GM19099 (cell line): ENCODE results near the gene USP10.

Experiments used
- POLR2A ChIP-seq: IDR thresholded peaks from 3 replicates; pipeline ENCODE4 v1.6.1; 2011; ENCODE audit warnings: low read depth; ENCODE audit not compliant: insufficient read length; ENCODE audit errors: extremely low read depth

Gene USP10

GRCh38 chr16:84820305-84820684, 120.5 kb downstream of the USP10 start:
- TF ChIP-seq POLR2A = no peak

- TF ChIP-seq POLR2A = no peak
These were observed 121.0 kb downstream of the USP10 start for GRCh38 chr16:84820771-84821170.

- no peak for TF ChIP-seq POLR2A
These were observed 121.4 kb downstream of the USP10 start for GRCh38 chr16:84821179-84821578.

- no peak for TF ChIP-seq POLR2A
These were observed 122.2 kb downstream of the USP10 start for GRCh38 chr16:84821728-84822689.

GRCh38 chr16:84822990-84823389, 123.2 kb downstream of the USP10 start:
- no peak for TF ChIP-seq POLR2A

GRCh38 chr16:84823484-84823883, 123.7 kb downstream of the USP10 start:
- TF ChIP-seq POLR2A = no peak

- TF ChIP-seq POLR2A = no peak
These were observed 124.1 kb downstream of the USP10 start for GRCh38 chr16:84823926-84824325.

GRCh38 chr16:84825896-84826557, 126.2 kb downstream of the USP10 start:
- TF ChIP-seq POLR2A = no peak

- no peak for TF ChIP-seq POLR2A
These were observed 126.8 kb downstream of the USP10 start for GRCh38 chr16:84826558-84826941.

- no peak for TF ChIP-seq POLR2A
These were observed 127.4 kb downstream of the USP10 start for GRCh38 chr16:84827131-84827574.

GRCh38 chr16:84827897-84828296, 128.1 kb downstream of the USP10 start:
- no peak for TF ChIP-seq POLR2A

GRCh38 chr16:84828322-84828721, 128.5 kb downstream of the USP10 start:
- no peak for TF ChIP-seq POLR2A
